Fibroblast of lung (primary cell): ENCODE results near the gene SRD5A1.

Experiments
- EZH2 ChIP-seq: IDR thresholded peaks from 2 replicates; pipeline ENCODE4 v1.5.1; 2012; ENCODE audit warnings: low read length, control low read depth, mild to moderate bottlenecking; ENCODE audit errors: missing control alignments
- TF ChIP-seq, protein P1 (sequence below), 2 donors: IDR thresholded peaks in 1 of 2; conservative IDR thresholded peaks in 1 of 2; 1 replicate in 1 of 2; 2 replicates in 1 of 2; pipeline ENCODE4 v1.5.1; 2011 to 2012; ENCODE audit warnings: low read length in 2 of 2, control low read depth in 1 of 2, inconsistent platforms in 1 of 2, low read depth in 1 of 2, mild to moderate bottlenecking in 1 of 2

DNA sequence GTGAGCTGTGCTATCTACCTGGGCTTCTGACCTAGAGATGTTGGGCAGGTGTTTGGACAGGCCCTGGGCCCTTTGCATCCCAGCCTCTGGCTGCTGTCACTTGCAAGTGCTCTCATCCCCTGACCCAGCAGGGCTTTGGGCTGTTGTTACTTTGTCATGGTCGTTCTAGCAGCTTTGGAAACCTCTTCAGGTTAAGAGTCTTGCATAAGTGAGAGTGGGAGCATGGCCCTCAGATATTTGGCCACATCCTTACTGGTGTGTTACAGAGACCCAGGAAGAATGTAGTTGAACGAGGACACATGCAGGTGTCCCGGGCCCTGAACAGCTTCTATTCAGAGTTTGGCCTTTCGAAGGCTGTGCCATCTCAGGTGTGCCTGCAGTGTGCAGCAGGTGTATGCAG, 84.4 kb downstream of the SRD5A1 start:
- TF ChIP-seq, protein P1, sequence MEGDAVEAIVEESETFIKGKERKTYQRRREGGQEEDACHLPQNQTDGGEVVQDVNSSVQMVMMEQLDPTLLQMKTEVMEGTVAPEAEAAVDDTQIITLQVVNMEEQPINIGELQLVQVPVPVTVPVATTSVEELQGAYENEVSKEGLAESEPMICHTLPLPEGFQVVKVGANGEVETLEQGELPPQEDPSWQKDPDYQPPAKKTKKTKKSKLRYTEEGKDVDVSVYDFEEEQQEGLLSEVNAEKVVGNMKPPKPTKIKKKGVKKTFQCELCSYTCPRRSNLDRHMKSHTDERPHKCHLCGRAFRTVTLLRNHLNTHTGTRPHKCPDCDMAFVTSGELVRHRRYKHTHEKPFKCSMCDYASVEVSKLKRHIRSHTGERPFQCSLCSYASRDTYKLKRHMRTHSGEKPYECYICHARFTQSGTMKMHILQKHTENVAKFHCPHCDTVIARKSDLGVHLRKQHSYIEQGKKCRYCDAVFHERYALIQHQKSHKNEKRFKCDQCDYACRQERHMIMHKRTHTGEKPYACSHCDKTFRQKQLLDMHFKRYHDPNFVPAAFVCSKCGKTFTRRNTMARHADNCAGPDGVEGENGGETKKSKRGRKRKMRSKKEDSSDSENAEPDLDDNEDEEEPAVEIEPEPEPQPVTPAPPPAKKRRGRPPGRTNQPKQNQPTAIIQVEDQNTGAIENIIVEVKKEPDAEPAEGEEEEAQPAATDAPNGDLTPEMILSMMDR (conservative IDR thresholded peaks at IDR 0.05 in 1 of 2, IDR thresholded peaks at IDR 0.05 in 1 of 2; ENCODE audit: low read depth in 1 of 2, low read length in 2 of 2), result no peak
- no peak for TF ChIP-seq EZH2
